A549 (cell line): ENCODE measurements around the gene PPIF.

Experiments
- CHD2 ChIP-seq: fragments of 150-350 bp; IDR thresholded peaks from 2 replicates; pipeline ENCODE4 v1.6.1; 2014; ENCODE audit warnings: low read length; ENCODE audit not compliant: partially characterized antibody
- FOSL2 ChIP-seq, 2 experiments: fragments of 450-650 bp in 1 of 2; fragments of >200 bp in 1 of 2; sonication (Bioruptor Twin) in 1 of 2; formaldehyde crosslinking; IDR thresholded peaks; 2 replicates each; pipeline versions ENCODE4 v1.5.0 to v1.6.1; 2016 to 2020; ENCODE audit warnings: mild to moderate bottlenecking in 1 of 2, moderate library complexity in 1 of 2
- NPAS2 ChIP-seq: fragments of 250-450 bp; sonication (Bioruptor Pico); IDR thresholded peaks from 2 replicates; pipeline ENCODE4 v1.8.0; 2022; ENCODE audit warnings: mild to moderate bottlenecking, moderate library complexity, borderline replicate concordance
- POLR2A ChIP-seq: IDR thresholded peaks from 2 replicates; pipeline ENCODE4 v1.6.1; 2012; ENCODE audit warnings: mild to moderate bottlenecking, low read length
- POLR2AphosphoS2 ChIP-seq: conservative IDR thresholded peaks from 2 replicates; pipeline ENCODE4 v1.6.1; 2012; ENCODE audit warnings: low read length, improper control_type of control experiment, inconsistent platforms
- RAD21 ChIP-seq, 2 experiments: fragments of >200 bp in 1 of 2; sonication (Bioruptor Twin) in 1 of 2; formaldehyde crosslinking in 1 of 2; IDR thresholded peaks in 1 of 2; conservative IDR thresholded peaks in 1 of 2; 2 replicates in 1 of 2; 3 replicates in 1 of 2; pipeline ENCODE4 v1.6.1; 2012 to 2018; ENCODE audit warnings: inconsistent platforms in 1 of 2
- RFX5 ChIP-seq: fragments of 450-650 bp; IDR thresholded peaks from 2 replicates; pipeline ENCODE4 v1.7.1; 2014; ENCODE audit warnings: antibody characterized with exemption, mild to moderate bottlenecking, moderate library complexity
- TF ChIP-seq, protein P1 (sequence below): fragments of >200 bp; sonication (Bioruptor Twin); formaldehyde crosslinking; IDR thresholded peaks from 3 replicates; pipeline ENCODE4 v1.5.1; 2016
- TF ChIP-seq, protein P2 (sequence below): fragments of 450-650 bp; IDR thresholded peaks from 2 replicates; pipeline ENCODE4 v1.6.1; 2014; ENCODE audit warnings: antibody characterized with exemption
- TF ChIP-seq, protein P3 (sequence below): fragments of 150-350 bp; IDR thresholded peaks from 2 replicates; pipeline ENCODE4 v1.6.1; 2014; ENCODE audit warnings: low read depth, mild to moderate bottlenecking, low read length

- TF ChIP-seq CHD2 (no peak), POLR2AphosphoS2 (no peak), RAD21 (conservative IDR thresholded peaks at IDR 0.05 in 1 of 2, IDR thresholded peaks at IDR 0.05 in 1 of 2) (no peak), RFX5 (no peak), POLR2A (no peak), FOSL2 (IDR thresholded peaks at IDR 0.05) (no peak), FOSL2 (CRISPR knock-in tag; IDR thresholded peaks at IDR 0.05) (no peak), NPAS2 (CRISPR knock-in tag) (no peak)
- TF ChIP-seq, protein P1, sequence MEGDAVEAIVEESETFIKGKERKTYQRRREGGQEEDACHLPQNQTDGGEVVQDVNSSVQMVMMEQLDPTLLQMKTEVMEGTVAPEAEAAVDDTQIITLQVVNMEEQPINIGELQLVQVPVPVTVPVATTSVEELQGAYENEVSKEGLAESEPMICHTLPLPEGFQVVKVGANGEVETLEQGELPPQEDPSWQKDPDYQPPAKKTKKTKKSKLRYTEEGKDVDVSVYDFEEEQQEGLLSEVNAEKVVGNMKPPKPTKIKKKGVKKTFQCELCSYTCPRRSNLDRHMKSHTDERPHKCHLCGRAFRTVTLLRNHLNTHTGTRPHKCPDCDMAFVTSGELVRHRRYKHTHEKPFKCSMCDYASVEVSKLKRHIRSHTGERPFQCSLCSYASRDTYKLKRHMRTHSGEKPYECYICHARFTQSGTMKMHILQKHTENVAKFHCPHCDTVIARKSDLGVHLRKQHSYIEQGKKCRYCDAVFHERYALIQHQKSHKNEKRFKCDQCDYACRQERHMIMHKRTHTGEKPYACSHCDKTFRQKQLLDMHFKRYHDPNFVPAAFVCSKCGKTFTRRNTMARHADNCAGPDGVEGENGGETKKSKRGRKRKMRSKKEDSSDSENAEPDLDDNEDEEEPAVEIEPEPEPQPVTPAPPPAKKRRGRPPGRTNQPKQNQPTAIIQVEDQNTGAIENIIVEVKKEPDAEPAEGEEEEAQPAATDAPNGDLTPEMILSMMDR = no peak
- TF ChIP-seq, protein P2, sequence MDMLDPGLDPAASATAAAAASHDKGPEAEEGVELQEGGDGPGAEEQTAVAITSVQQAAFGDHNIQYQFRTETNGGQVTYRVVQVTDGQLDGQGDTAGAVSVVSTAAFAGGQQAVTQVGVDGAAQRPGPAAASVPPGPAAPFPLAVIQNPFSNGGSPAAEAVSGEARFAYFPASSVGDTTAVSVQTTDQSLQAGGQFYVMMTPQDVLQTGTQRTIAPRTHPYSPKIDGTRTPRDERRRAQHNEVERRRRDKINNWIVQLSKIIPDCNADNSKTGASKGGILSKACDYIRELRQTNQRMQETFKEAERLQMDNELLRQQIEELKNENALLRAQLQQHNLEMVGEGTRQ = no peak
- TF ChIP-seq, protein P3, sequence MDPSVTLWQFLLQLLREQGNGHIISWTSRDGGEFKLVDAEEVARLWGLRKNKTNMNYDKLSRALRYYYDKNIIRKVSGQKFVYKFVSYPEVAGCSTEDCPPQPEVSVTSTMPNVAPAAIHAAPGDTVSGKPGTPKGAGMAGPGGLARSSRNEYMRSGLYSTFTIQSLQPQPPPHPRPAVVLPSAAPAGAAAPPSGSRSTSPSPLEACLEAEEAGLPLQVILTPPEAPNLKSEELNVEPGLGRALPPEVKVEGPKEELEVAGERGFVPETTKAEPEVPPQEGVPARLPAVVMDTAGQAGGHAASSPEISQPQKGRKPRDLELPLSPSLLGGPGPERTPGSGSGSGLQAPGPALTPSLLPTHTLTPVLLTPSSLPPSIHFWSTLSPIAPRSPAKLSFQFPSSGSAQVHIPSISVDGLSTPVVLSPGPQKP = no peak
These were observed 38.1 kb downstream of the PPIF start for GRCh38 chr10:79385392-79385795.
